Gastrocnemius medialis (tissue), 4 donors: ENCODE measurements around the gene PTPN20. TPM values are rescaled to one million over a fixed set of nuclear protein-coding genes. Genes with fewer than 3 reads are reported as not detected.

Source experiments
- ATAC-seq, 2 donors: fragments of 150-250 bp; one replicate each; pipeline ENCODE4 v1.9.1; 2016
- DNase-seq, 2 donors: peaks; one replicate each; pipeline ENCODE4 v3.0.0-alpha.2; 2019
- H3K27ac ChIP-seq, 4 donors: fragments of 200-600 bp; sonication (generic); 1 replicate in 1 of 4; 2 replicates in 3 of 4; pipeline ENCODE4 v1.5.1; 2016 to 2018; ENCODE audit warnings: mild to moderate bottlenecking in 2 of 4, moderate library complexity in 1 of 4
- H3K27me3 ChIP-seq, 3 donors: fragments of 200-600 bp; sonication (generic) in 2 of 3; 1 replicate in 1 of 3; 2 replicates in 2 of 3; pipeline versions ENCODE4 v1.5.1 to v1.6.0; 2016 to 2019; ENCODE audit warnings: mild to moderate bottlenecking in 1 of 3, moderate library complexity in 1 of 3
- H3K36me3 ChIP-seq, 2 donors: fragments of 200-600 bp; sonication (generic) in 1 of 2; one replicate each; pipeline ENCODE4 v1.5.1; 2017 to 2018
- H3K4me1 ChIP-seq, 2 donors: fragments of 200-600 bp; sonication (generic) in 1 of 2; one replicate each; pipeline ENCODE4 v1.5.1; 2016 to 2017; ENCODE audit warnings: mild to moderate bottlenecking in 2 of 2
- H3K4me3 ChIP-seq, 4 donors: fragments of 200-600 bp; sonication (generic) in 3 of 4; 1 replicate in 1 of 4; 2 replicates in 3 of 4; pipeline ENCODE4 v1.5.1; 2016 to 2019; ENCODE audit warnings: mild to moderate bottlenecking in 2 of 4
- H3K9me3 ChIP-seq, 3 donors: fragments of 200-600 bp; sonication (generic) in 2 of 3; 1 replicate in 1 of 3; 2 replicates in 2 of 3; pipeline ENCODE4 v1.5.1; 2016 to 2019
- POLR2A ChIP-seq, 2 donors: fragments of 450-650 bp; IDR thresholded peaks; one replicate each; pipeline ENCODE4 v1.6.1; 2017; ENCODE audit warnings: antibody characterized with exemption in 2 of 2, mild to moderate bottlenecking in 2 of 2, moderate library complexity in 2 of 2
- in situ Hi-C, 4 donors: fragments of 200-750 bp; cut with MboI; loops; one replicate each; pipeline versions ENCODE4 v1.15.0 to v1.8.0; 2017; ENCODE audit warnings: low sequenced_read_pairs in 4 of 4
- intact Hi-C: fragments of 100-400 bp; cut with DNase I; formaldehyde crosslinking; loops from one replicate; pipeline ENCODE4 v1.15.1; 2023; ENCODE audit warnings: low total_unique reads
- total RNA-seq, 4 donors: library from RNA; depleted of rRNA; stranded (reverse); fragments of >200 nt; gene quantifications; one replicate each; pipeline versions ENCODE4 v1.1.0 to v1.2.3, GENCODE V29; 2016
- TF ChIP-seq, protein P1 (sequence below), 5 experiments: fragments of 450-650 bp in 3 of 5; fragments of 200-600 bp in 2 of 5; sonication (generic) in 2 of 5; IDR thresholded peaks in 4 of 5; conservative IDR thresholded peaks in 1 of 5; 1 replicate in 4 of 5; 2 replicates in 1 of 5; pipeline ENCODE4 v1.5.1; 2016 to 2019; ENCODE audit warnings: antibody characterized with exemption in 5 of 5, mild to moderate bottlenecking in 3 of 5, moderate library complexity in 3 of 5

PTPN20 gene
- total RNA-seq, 4 donors from 2014 or later = 0.84 to 6.1 (median 5.1) TPM

DNA sequence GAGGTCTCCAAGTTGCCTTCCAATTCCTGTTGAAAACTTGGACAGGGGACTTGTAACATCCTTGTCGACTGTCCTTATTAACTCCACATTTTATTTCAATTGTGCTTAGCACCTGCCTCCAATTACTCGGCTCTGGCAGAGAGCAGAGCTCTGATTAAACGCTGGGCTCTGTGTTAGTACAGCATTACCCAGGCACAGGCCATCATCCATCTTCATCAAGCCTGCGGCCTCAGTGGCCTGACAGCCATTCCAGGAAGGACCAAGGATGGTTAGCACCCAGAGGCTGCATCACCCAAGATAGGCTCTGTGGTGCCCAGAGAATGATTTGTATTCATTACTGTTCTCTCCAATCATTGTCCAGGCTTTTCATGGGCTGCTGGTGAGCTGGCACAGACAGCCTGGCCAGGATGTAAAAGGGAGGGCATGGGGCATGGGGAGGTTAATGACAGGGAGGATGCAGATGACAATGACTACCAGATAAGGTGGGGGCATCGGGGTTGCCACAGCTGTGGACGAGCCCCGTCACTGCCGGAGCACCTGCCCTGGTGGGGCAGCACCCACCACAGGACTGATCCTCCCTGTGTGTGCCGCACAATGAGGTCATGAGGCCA is 123.3 kb downstream of the PTPN20 start:
- H3K4me3 ChIP-seq = no peak overlapping the region
- TF ChIP-seq, protein P1, sequence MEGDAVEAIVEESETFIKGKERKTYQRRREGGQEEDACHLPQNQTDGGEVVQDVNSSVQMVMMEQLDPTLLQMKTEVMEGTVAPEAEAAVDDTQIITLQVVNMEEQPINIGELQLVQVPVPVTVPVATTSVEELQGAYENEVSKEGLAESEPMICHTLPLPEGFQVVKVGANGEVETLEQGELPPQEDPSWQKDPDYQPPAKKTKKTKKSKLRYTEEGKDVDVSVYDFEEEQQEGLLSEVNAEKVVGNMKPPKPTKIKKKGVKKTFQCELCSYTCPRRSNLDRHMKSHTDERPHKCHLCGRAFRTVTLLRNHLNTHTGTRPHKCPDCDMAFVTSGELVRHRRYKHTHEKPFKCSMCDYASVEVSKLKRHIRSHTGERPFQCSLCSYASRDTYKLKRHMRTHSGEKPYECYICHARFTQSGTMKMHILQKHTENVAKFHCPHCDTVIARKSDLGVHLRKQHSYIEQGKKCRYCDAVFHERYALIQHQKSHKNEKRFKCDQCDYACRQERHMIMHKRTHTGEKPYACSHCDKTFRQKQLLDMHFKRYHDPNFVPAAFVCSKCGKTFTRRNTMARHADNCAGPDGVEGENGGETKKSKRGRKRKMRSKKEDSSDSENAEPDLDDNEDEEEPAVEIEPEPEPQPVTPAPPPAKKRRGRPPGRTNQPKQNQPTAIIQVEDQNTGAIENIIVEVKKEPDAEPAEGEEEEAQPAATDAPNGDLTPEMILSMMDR (IDR thresholded peaks at IDR 0.05 in 4 of 5, conservative IDR thresholded peaks at IDR 0.05 in 1 of 5) = no peak
- TF ChIP-seq POLR2A (IDR thresholded peaks at IDR 0.05) = no peak
- no peaks in the 10 kb centered on the region for H3K27me3 ChIP-seq
- H3K4me1 ChIP-seq = no peaks in the 10 kb centered on the region
- peak overlapping the region in 3 of 4 donors; percentile 22 to 34 (median 34) for H3K27ac ChIP-seq
- ATAC-seq = no peak
- H3K36me3 ChIP-seq = no peaks in the 10 kb centered on the region
- intact Hi-C loops (no loop called here), in situ Hi-C loops (loop anchor here in 2 of 4 donors (10.0 kb wide), 2 partner anchors 270 to 280 kb away; partner anchors contain the start of gene GDF10 (in 1 of the 2))
- no peaks in the 10 kb centered on the region for H3K9me3 ChIP-seq
- no peak for DNase-seq

DNA sequence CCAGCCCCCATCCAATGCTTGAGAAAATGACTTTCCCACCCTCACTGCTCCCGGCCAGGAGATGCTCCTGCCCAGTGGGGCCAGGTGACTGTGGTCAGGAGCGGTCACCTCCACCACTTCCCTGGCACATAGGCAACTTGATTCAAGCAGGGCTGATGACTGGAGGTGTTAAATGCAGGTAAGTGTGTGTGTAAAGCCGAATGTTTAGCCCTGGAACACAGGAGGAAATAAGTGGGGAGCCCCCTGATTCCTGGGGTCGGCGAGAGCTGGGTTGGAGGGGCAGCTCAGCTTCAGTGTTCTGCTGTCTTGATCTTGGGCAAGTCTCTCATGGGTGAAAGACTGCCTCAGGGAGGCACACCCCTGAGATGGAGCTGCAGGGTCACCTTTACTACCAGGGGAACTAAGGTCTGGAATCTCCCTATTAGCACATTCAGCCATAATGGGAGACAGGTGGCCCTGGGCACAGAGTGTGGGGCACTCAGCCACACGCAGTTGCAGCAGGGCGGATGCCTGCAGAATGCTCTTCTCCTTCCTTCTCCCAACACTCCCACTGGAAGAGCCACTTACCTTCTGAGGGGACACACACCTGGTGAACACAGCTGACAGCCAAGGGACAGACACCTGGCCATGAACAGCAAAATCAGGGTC is 124.1 kb downstream of the PTPN20 start:
- DNase-seq (peak in 1 of 2 donors; percentile 6), ATAC-seq (no peak)
- intact Hi-C loops = no loop called here
- no peaks in the 10 kb centered on the region for H3K27me3 ChIP-seq
- in situ Hi-C loops = loop anchor here in 2 of 4 donors (10.0 kb wide), 2 partner anchors 270 to 280 kb away; partner anchors contain the start of gene GDF10 (in 1 of the 2)
- H3K36me3 ChIP-seq = no peaks in the 10 kb centered on the region
- no peaks in the 10 kb centered on the region for H3K4me1 ChIP-seq
- TF ChIP-seq POLR2A (IDR thresholded peaks at IDR 0.05) = no peak
- TF ChIP-seq, protein P1 (IDR thresholded peaks at IDR 0.05 in 4 of 5, conservative IDR thresholded peaks at IDR 0.05 in 1 of 5) = no peak
- H3K27ac ChIP-seq = no peak overlapping the region
- no peaks in the 10 kb centered on the region for H3K9me3 ChIP-seq
- H3K4me3 ChIP-seq = no peak overlapping the region

DNA sequence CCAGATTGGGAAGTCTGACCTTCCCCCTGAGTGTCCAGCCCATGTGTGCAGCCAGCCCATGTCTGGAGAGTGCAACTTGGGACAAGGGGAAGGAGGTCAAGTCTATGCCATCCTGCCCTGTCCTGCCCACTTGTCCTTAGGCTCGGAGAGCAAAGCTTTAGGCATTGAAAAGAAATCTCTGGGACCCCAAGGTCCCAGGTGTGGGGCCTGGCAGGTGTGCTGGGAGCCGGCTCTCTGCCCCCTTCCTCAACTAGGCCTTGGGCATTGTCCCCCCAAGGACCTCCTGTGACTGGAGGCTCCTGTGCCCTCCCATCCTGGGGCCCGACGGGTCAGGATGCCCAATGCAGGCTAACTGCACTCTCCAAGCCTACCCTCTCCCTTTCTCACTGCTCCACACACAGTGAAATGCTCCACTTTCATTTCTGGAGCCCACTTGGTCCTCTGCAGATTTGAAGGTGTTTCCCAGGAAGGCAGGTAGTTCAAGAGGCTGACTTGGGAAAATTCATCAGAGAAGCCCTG is 124.7 kb downstream of the PTPN20 start:
- Histone ChIP-seq H3K27me3 (no peaks in the 10 kb centered on the region), H3K4me3 (no peak overlapping the region), H3K9me3 (no peaks in the 10 kb centered on the region), H3K36me3 (no peaks in the 10 kb centered on the region), H3K27ac (no peak overlapping the region), H3K4me1 (no peaks in the 10 kb centered on the region)
- in situ Hi-C loops (loop anchor here in 2 of 4 donors (10.0 kb wide), 2 partner anchors 269 to 279 kb away; partner anchors contain the start of gene GDF10 (in 1 of the 2)), intact Hi-C loops (no loop called here)
- TF ChIP-seq, protein P1 (IDR thresholded peaks at IDR 0.05 in 4 of 5, conservative IDR thresholded peaks at IDR 0.05 in 1 of 5) = no peak
- TF ChIP-seq POLR2A (IDR thresholded peaks at IDR 0.05) = no peak
- ATAC-seq (no peak), DNase-seq (no peak)

GRCh38 chr10:47036771-47037170 is 125.5 kb downstream of the PTPN20 start:
- Histone ChIP-seq H3K9me3 (no peaks in the 10 kb centered on the region), H3K36me3 (no peaks in the 10 kb centered on the region), H3K4me1 (no peaks in the 10 kb centered on the region), H3K27ac (no peak overlapping the region), H3K27me3 (no peaks in the 10 kb centered on the region), H3K4me3 (no peak overlapping the region)
- TF ChIP-seq, protein P1 (IDR thresholded peaks at IDR 0.05 in 4 of 5, conservative IDR thresholded peaks at IDR 0.05 in 1 of 5) = no peak
- TF ChIP-seq POLR2A (IDR thresholded peaks at IDR 0.05) = no peak
- intact Hi-C loops = no loop called here
- no peak for DNase-seq
- ATAC-seq = no peak
- in situ Hi-C loops = loop anchor here in 2 of 4 donors (10.0 kb wide), 2 partner anchors 268 to 278 kb away; partner anchors contain the start of gene GDF10 (in 1 of the 2)
